Esophagus (tissue), 2 donors: ENCODE results near the gene CYP4Z1. TPM values are rescaled to one million over a fixed set of nuclear protein-coding genes. Genes with fewer than 3 reads are reported as not detected.
"Not testable (repeated sequence)": the region's sequence is repeated elsewhere in the genome, so short reads cannot be mapped to it uniquely, and the experiment has no call there.

Source experiments
- H3K27ac ChIP-seq, 2 donors: one replicate each; pipeline ENCODE4 v1.5.1; 2013; ENCODE audit warnings: low read depth in 2 of 2, mild to moderate bottlenecking in 2 of 2, inconsistent platforms in 1 of 2, low read length in 1 of 2, moderate library complexity in 1 of 2
- H3K27me3 ChIP-seq, 2 donors: one replicate each; pipeline ENCODE4 v1.6.1; 2013; ENCODE audit warnings: low read length in 2 of 2, control low read depth in 1 of 2, mild to moderate bottlenecking in 1 of 2; ENCODE audit not compliant: insufficient read depth in 2 of 2, control insufficient read depth in 1 of 2
- H3K36me3 ChIP-seq, 2 donors: one replicate each; pipeline ENCODE4 v1.6.1; 2013; ENCODE audit warnings: low read length in 1 of 2; ENCODE audit not compliant: control insufficient read depth in 2 of 2, insufficient read depth in 2 of 2
- H3K4me1 ChIP-seq, 2 donors: one replicate each; pipeline ENCODE4 v1.6.1; 2013; ENCODE audit warnings: low read length in 1 of 2; ENCODE audit not compliant: control insufficient read depth in 2 of 2, insufficient read depth in 2 of 2
- H3K4me3 ChIP-seq, 2 donors: one replicate each; pipeline ENCODE4 v1.5.1; 2013; ENCODE audit warnings: low read length in 2 of 2, mild to moderate bottlenecking in 2 of 2, low read depth in 1 of 2, moderate library complexity in 1 of 2
- H3K9me3 ChIP-seq, 2 donors: one replicate each; pipeline ENCODE4 v1.6.1; 2013; ENCODE audit warnings: mild to moderate bottlenecking in 2 of 2, low read depth in 1 of 2, low read length in 1 of 2, moderate library complexity in 1 of 2; ENCODE audit not compliant: control insufficient read depth in 2 of 2, insufficient read depth in 1 of 2
- WGBS, 2 donors: extraction: QIAGEN DNeasy Blood & Tissue Kit; methylation state at CpG; one replicate each; pipeline ENCODE4 v1.1.7; 2013; 5-methylcytosine and 5-hydroxymethylcytosine counted together
- polyA plus RNA-seq, 2 donors: library from polyadenylated mRNA; stranded (reverse); fragments of 200-250 nt; gene quantifications; one replicate each; pipeline ENCODE4 v1.2.3, GENCODE V29; 2013
- donor health status: healthy with polysubstance abuse.
- donor health status: Bipolar disorder and iron deficiency.

The CYP4Z1 gene
- polyA plus RNA-seq, 2 donors = 0.20 to 0.73 TPM

DNA sequence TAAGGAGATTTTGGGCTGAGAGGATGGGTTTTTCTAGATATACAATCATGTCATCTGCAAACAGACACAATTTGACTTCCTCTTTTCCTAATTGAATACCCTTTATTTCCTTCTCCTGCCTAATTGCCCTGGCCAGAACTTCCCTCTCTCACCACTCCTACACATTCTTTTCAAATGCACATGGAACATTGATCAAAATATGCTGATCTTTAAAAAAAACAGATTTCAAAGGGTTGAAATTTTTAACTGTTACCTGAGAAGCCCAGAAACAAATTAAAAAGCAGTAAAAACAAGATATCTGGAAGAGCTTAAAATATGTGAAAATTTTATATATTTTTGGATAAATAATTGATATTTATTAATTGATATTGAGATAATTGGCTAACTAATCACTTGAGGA lies 57.8 kb downstream of the CYP4Z1 start:
- not testable (repeated sequence) for H3K4me1 ChIP-seq, H3K9me3 ChIP-seq, H3K27ac ChIP-seq, H3K4me3 ChIP-seq, H3K36me3 ChIP-seq, H3K27me3 ChIP-seq

DNA sequence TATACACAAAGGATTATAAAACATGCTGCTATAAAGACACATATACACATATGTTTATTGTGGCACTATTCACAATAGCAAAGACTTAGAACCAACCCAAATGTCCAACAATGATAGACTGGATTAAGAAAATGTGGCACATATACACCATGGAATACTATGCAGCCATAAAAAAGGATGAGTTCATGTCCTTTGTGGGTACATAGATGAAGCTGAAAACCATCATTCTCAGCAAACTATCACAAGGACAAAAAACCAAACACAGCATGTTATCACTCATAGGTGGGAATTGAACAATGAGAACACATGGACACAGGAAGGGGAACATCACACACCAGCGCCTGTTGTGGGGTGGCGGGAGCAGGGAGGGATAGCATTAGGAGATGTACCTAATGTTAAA lies 60.0 kb downstream of the CYP4Z1 start:
- 95 to 97% methylated on average over 2 of the region's 2 CpGs for WGBS, 2 donors
- H3K9me3 ChIP-seq, H3K27me3 ChIP-seq, H3K36me3 ChIP-seq, H3K27ac ChIP-seq, H3K4me1 ChIP-seq, H3K4me3 ChIP-seq: not testable (repeated sequence)

DNA sequence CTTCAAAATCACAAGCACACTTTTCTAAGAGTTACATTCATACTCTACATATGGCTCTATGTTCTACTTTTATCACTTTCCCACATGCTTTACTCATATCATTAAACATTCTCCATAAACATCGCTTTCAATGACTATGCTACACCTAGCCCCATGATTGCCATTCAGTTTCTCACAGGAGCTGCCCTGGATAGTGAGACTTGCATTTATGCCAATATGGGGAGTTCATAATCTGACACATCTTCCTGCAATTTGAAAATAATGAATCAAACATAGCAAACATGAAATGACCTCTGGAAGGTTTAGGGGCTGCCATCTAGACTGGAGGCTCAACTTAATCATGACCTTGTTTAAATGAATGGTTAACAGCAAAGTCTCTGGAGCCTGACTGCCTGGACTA lies 61.2 kb downstream of the CYP4Z1 start:
- no peaks in the 10 kb centered on the region for H3K27me3 ChIP-seq
- H3K27ac ChIP-seq = no peak overlapping the region
- no peaks in the 10 kb centered on the region for H3K36me3 ChIP-seq
- WGBS, 2 donors = 95 to 98% methylated on average over 1 of the region's 1 CpG
- no peaks in the 10 kb centered on the region for H3K4me1 ChIP-seq
- H3K4me3 ChIP-seq = no peak overlapping the region
- no peaks in the 10 kb centered on the region for H3K9me3 ChIP-seq

DNA sequence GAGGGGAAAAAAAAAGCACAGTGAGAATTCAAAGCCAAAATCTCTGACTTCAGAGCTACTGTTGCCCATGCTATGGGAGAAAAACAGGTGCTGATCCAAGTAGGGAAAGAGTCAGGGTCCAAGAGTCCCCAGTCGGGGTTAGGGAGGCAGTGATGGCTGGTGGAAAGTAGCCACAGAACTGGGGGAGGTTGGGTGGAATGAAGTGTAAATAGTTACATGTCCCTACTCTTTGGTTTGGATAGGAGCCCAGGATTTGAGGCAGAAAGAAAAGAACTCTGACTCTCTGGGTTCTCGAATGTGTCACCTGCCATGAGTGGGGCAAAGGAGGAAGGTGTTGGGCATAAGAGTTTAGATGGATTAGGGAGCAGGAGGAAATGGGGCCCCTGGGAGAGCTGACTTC lies 61.8 kb downstream of the CYP4Z1 start:
- not testable (repeated sequence) for H3K4me3 ChIP-seq, H3K4me1 ChIP-seq, H3K27ac ChIP-seq, H3K36me3 ChIP-seq, H3K9me3 ChIP-seq, H3K27me3 ChIP-seq
- 41 to 45% methylated on average over 2 of the region's 2 CpGs for WGBS, 2 donors

DNA sequence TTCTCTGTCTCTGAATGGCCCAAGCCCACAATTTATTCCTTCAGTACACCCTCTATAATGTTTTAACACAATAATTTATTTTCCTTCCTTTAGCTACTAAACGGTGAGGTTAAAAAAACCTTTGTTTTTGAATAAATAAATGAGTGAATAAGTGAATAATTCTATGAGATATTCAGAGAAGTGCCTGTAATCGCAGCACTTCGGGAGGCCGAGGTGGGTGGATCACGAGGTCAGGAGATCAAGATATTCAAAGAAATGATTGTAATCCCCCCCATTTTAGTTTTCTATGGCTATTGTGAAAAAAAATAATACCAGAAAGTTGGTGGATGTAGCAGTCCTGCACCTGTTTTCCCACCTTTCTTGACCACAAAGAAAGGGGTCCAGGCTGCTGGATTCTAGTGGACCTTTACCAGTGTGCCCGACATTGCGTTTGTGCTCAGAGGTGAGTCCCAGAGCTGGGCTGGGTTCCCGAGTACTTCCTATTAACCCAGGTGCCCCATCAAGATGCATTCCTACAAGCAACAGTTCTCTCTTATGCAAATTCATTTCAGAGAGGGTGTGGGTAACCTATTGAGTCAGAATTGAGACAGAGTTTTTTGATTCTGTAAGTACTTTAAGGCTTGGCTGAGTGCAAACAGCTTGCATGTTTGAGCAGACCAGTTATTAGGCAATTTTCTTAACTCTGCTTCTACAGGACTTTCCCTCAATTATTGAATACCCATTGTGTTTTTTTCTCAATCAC lies 62.6 kb downstream of the CYP4Z1 start:
- not testable (repeated sequence) for H3K4me1 ChIP-seq, H3K27me3 ChIP-seq, H3K4me3 ChIP-seq, H3K9me3 ChIP-seq, H3K36me3 ChIP-seq
- peak overlapping the region in 1 of 2 donors; percentile 33 for H3K27ac ChIP-seq
- 67 to 76% methylated on average over 8 of the region's 8 CpGs for WGBS, 2 donors

DNA sequence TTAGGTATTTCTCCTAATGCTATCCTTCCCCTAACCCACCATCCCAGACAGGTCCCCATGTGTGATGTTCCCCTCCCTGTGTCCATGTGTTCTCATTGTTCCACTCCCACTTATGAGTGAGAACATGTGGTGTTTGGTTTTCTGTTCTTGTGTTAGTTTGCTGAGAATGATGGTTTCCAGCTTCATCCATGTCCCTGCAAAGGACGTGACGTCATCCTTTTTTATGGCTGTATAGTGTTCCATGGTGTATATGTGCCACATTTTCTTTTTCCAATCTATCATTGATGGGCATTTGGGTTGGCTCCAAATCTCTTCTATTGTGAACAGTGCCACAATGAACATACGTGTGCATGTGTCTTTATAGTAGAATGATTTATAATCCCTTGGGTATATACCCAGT lies 65.6 kb downstream of the CYP4Z1 start:
- H3K9me3 ChIP-seq, H3K27ac ChIP-seq: not testable (repeated sequence)
- WGBS, 2 donors = 86 to 94% methylated on average over 3 of the region's 3 CpGs

DNA sequence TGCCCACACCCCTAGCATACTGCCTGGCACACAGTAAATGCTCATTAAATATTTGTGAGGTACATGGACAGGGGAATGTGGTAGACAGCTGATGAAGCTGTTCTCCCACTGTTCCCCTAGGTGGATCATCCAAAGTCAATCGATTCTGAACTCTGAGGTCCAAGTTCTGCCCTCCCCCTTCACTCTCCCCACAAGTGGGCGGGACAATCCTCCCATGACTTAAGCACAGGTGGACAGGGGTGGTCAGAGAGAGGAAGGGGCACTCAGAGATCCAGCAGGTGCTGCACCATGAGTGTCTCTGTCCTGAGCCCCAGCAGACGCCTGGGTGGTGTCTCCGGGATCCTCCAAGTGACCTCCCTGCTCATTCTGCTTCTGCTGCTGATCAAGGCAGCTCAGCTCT lies 70.2 kb downstream of the CYP4Z1 start, which contains the start of gene CYP4A22:
CYP4A22 (plus strand) TSS at position 244 of the 400 bp plus-strand sequence; CDS start at position 289, 45 bp downstream.
- no peak within 1 kb of the TSS for H3K4me3 ChIP-seq
- no peaks in the 10 kb centered on the region for H3K9me3 ChIP-seq
- H3K36me3 ChIP-seq = no peaks in the 10 kb centered on the region
- WGBS, 2 donors = 80 to 87% methylated on average over 4 of the region's 4 CpGs
- H3K27me3 ChIP-seq = no peaks in the 10 kb centered on the region
- no peaks in the 10 kb centered on the region for H3K4me1 ChIP-seq
- H3K27ac ChIP-seq = no peak within 1 kb of the TSS

More for the DNA sequence above, 65.6 kb downstream of the CYP4Z1 start:
- H3K36me3 ChIP-seq, H3K4me1 ChIP-seq, H3K27me3 ChIP-seq, H3K4me3 ChIP-seq: not testable (repeated sequence)

DNA sequence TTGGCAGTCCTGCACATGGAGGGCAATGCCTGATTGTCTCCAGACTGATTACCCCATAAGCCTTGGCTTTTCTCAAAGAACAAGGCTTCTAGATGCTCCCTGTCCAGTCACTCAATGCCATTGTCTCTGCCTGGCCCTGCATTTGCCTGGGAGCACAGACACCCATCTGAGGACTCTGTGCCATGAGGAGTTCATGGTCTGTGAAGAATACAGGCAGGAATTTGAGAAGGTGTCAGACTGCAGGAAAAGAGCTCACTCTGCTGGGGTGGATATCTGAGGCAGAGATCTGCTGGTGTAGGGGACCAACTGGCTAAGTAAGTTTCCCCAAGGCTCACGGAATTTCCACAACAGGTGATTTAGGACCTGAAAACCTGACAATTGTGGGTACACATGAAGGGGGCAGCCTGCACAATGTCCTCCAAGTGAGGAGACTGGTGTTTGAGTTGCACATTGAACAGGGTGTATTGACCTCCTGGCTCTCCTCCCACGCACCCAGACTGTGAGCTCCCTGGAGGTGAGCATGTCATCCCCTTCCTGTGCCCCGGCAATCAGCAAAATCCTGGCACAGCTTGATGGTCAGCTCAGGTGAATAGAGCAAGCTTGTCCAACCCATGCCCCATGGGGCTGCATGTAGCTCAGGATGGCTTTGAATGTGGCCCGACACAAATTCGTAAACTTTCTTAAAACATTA lies 71.0 kb downstream of the CYP4Z1 start:
- Histone ChIP-seq H3K9me3 (no peaks in the 10 kb centered on the region), H3K36me3 (no peaks in the 10 kb centered on the region), H3K4me3 (no peak overlapping the region), H3K27me3 (no peaks in the 10 kb centered on the region), H3K4me1 (no peaks in the 10 kb centered on the region), H3K27ac (no peak overlapping the region)
- WGBS, 2 donors = 82 to 89% methylated on average over 5 of the region's 5 CpGs

DNA sequence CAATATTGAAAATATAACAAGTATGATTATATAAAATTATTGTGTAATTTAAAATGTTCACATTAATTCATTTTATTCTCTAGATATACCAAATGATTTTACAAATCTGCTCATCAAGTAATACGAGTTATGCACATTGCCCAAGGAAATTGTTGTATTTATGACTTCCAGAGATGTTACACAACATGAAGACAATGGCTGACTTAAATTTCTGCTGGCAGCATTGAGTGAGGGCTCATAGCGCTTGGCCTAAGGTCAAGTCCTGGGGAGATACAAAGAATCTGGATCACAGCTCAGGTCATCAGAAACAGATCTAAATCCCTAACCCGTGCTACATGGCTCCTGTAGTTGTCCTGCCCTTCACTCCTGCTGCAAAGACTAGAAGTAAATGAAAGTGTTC lies 73.3 kb downstream of the CYP4Z1 start:
- H3K4me3 ChIP-seq, H3K36me3 ChIP-seq, H3K27ac ChIP-seq, H3K9me3 ChIP-seq, H3K27me3 ChIP-seq, H3K4me1 ChIP-seq: not testable (repeated sequence)
- WGBS, 2 donors = 51 to 56% methylated on average over 3 of the region's 3 CpGs

DNA sequence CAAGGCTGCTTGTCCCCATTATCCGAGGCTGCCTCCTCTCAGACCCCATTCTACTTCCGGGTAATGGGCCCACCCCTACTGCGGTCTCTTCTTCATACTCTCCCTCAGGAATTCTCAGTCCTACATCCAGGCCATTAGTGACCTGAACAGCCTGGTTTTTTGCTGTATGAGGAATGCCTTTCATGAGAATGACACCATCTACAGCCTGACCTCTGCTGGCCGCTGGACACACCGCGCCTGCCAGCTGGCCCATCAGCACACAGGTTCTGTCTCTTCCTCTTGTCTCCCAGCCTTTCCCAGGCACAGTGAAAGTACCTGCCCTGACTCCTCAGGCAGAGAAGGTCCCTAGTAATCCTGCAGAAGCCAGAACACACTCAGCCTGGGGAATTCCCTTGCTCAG lies 76.6 kb downstream of the CYP4Z1 start:
- H3K4me3 ChIP-seq, H3K9me3 ChIP-seq, H3K4me1 ChIP-seq, H3K27ac ChIP-seq, H3K36me3 ChIP-seq, H3K27me3 ChIP-seq: not testable (repeated sequence)
- WGBS, 2 donors = 63 to 70% methylated on average over 6 of the region's 6 CpGs
